IMR-90 (cell line): ENCODE measurements around the gene PAX5. TPM values are rescaled to one million over a fixed set of nuclear protein-coding genes. Genes with fewer than 3 reads are reported as not detected.

Experiments
- ATAC-seq: fragments of 200-7000 bp; cut with Tn5 transposase; 2 replicates; pipeline ENCODE4 v1.9.1; 2020; ENCODE audit warnings: low read depth, mild to moderate bottlenecking, moderate library complexity
- BruUV-seq: library from RNA; stranded (reverse); fragments of 400-500 nt; replicated peaks from 2 replicates; lab custom pipeline; 2021; lab: Mats Ljungman, UMichigan
- CTCF ChIA-PET: fragments of 300-600 bp; formaldehyde crosslinking; extraction: SDS; loops from one replicate; lab custom pipeline; 2021; ENCODE audit warnings: antibody characterized with exemption; lab: Yijun Ruan, JAX
- POLR2A ChIA-PET: fragments of 300-600 bp; sonication (Branson Sonifier 250); formaldehyde crosslinking; loops from one replicate; lab custom pipeline; 2022; ENCODE audit warnings: antibody characterized with exemption; ENCODE audit not compliant: unreplicated experiment; lab: Charles Lee
- DNase-seq: peaks from one replicate; pipeline ENCODE4 v3.0.0; 2013
- H2AFZ ChIP-seq: replicated peaks from 2 replicates; pipeline ENCODE3; 2013; ENCODE audit warnings: low read length, mild to moderate bottlenecking; ENCODE audit not compliant: poor library complexity
- H2AK5ac ChIP-seq: 2 replicates; pipeline ENCODE4 v1.6.1; 2013; ENCODE audit warnings: low read depth, low read length, inconsistent platforms
- H2AK9ac ChIP-seq: replicated peaks from 2 replicates; pipeline ENCODE3; 2013; ENCODE audit warnings: mild to moderate bottlenecking, low read depth, low read length, moderate library complexity; ENCODE audit not compliant: poor library complexity
- H2BK120ac ChIP-seq: 2 replicates; pipeline ENCODE4 v1.6.1; 2013; ENCODE audit warnings: low read depth, low read length, inconsistent platforms
- H2BK15ac ChIP-seq: 3 replicates; pipeline ENCODE4 v1.6.1; 2013; ENCODE audit warnings: low read depth, low read length, inconsistent platforms
- H2BK20ac ChIP-seq: 2 replicates; pipeline ENCODE4 v1.6.1; 2013; ENCODE audit warnings: low read depth, mild to moderate bottlenecking, inconsistent platforms, low read length, moderate library complexity
- H2BK5ac ChIP-seq: 2 replicates; pipeline ENCODE4 v1.6.1; 2013; ENCODE audit warnings: mild to moderate bottlenecking, low read depth, low read length, inconsistent platforms; ENCODE audit not compliant: poor library complexity, severe bottlenecking
- H3K14ac ChIP-seq: replicated peaks from 2 replicates; pipeline ENCODE4 v1.6.1; 2013; ENCODE audit warnings: low read depth, low read length, inconsistent platforms
- H3K18ac ChIP-seq: 2 replicates; pipeline ENCODE4 v1.6.1; 2013; ENCODE audit warnings: low read depth, low read length, control low read depth
- H3K23ac ChIP-seq: 2 replicates; pipeline ENCODE4 v1.6.1; 2013; ENCODE audit warnings: low read depth, low read length, inconsistent platforms
- H3K27ac ChIP-seq: 2 replicates; pipeline ENCODE4 v1.5.1; 2013; ENCODE audit warnings: mild to moderate bottlenecking, control low read depth, low read length; ENCODE audit not compliant: insufficient read depth
- H3K27me3 ChIP-seq: 2 replicates; pipeline ENCODE4 v1.6.1; 2013; ENCODE audit warnings: low read length; ENCODE audit not compliant: control insufficient read depth, insufficient read depth
- H3K36me3 ChIP-seq: 2 replicates; pipeline ENCODE4 v1.6.1; 2013; ENCODE audit warnings: low read length, mixed read lengths; ENCODE audit not compliant: control insufficient read depth, insufficient read depth
- H3K4ac ChIP-seq: 2 replicates; pipeline ENCODE4 v1.6.1; 2013; ENCODE audit warnings: low read depth, low read length, inconsistent platforms
- H3K4me1 ChIP-seq: 2 replicates; pipeline ENCODE4 v1.6.1; 2013; ENCODE audit warnings: low read length, mixed read lengths; ENCODE audit not compliant: control insufficient read depth, insufficient read depth
- H3K4me2 ChIP-seq: 2 replicates; pipeline ENCODE4 v1.6.1; 2013; ENCODE audit warnings: low read depth, mild to moderate bottlenecking, control low read depth, low read length, moderate library complexity
- H3K4me3 ChIP-seq: 2 replicates; pipeline ENCODE4 v1.5.1; 2013; ENCODE audit warnings: low read depth, mild to moderate bottlenecking, control low read depth, low read length, moderate library complexity; ENCODE audit not compliant: insufficient read depth
- H3K56ac ChIP-seq: 2 replicates; pipeline ENCODE4 v1.6.1; 2013; ENCODE audit warnings: low read length, inconsistent platforms; ENCODE audit not compliant: insufficient read depth; ENCODE audit errors: extremely low read depth
- H3K79me1 ChIP-seq, 2 experiments: 2 replicates each; pipeline ENCODE4 v1.6.1; 2013; ENCODE audit warnings: low read length in 2 of 2, inconsistent platforms in 1 of 2, low read depth in 1 of 2
- H3K9ac ChIP-seq: 2 replicates; pipeline ENCODE4 v1.6.1; 2013; ENCODE audit warnings: low read depth, low read length, control low read depth
- H3K9me1 ChIP-seq: 2 replicates; pipeline ENCODE4 v1.6.1; 2013; ENCODE audit warnings: low read length, inconsistent platforms; ENCODE audit not compliant: insufficient read depth
- H3K9me3 ChIP-seq: 2 replicates; pipeline ENCODE4 v1.6.1; 2013; ENCODE audit warnings: low read length; ENCODE audit not compliant: control insufficient read depth, insufficient read depth
- H4K20me1 ChIP-seq: 2 replicates; pipeline ENCODE4 v1.6.1; 2013; ENCODE audit warnings: low read length, inconsistent platforms; ENCODE audit not compliant: insufficient read depth
- H4K5ac ChIP-seq: 2 replicates; pipeline ENCODE4 v1.6.1; 2013; ENCODE audit warnings: mild to moderate bottlenecking, low read depth, low read length, control low read depth
- H4K8ac ChIP-seq, 2 experiments: 2 replicates each; pipeline ENCODE4 v1.6.1; 2013; ENCODE audit warnings: low read depth in 2 of 2, low read length in 2 of 2, control low read depth in 1 of 2, inconsistent platforms in 1 of 2
- H4K91ac ChIP-seq: 2 replicates; pipeline ENCODE4 v1.6.1; 2013; ENCODE audit warnings: low read depth, low read length, inconsistent platforms; ENCODE audit not compliant: insufficient read depth
- BHLHE40 ChIP-seq: fragments of 150-350 bp; IDR thresholded peaks from 2 replicates; pipeline ENCODE4 v1.6.1; 2016; ENCODE audit warnings: mild to moderate bottlenecking, low read depth, low read length
- CHD1 ChIP-seq: IDR thresholded peaks from 2 replicates; pipeline ENCODE4 v1.6.1; 2012; ENCODE audit warnings: low read depth, low read length, improper control_type of control experiment
- FOS ChIP-seq: fragments of 150-350 bp; IDR thresholded peaks from 2 replicates; pipeline ENCODE4 v1.6.1; 2016; ENCODE audit warnings: low read depth, low read length
- MAFK ChIP-seq: IDR thresholded peaks from 2 replicates; pipeline ENCODE4 v1.6.1; 2012; ENCODE audit warnings: low read depth, low read length, improper control_type of control experiment
- MAZ ChIP-seq: IDR thresholded peaks from 2 replicates; pipeline ENCODE4 v1.6.1; 2012; ENCODE audit warnings: low read depth, mild to moderate bottlenecking, low read length, improper control_type of control experiment, moderate library complexity, borderline replicate concordance
- MXI1 ChIP-seq: IDR thresholded peaks from 2 replicates; pipeline ENCODE4 v1.6.1; 2012; ENCODE audit warnings: low read depth, mild to moderate bottlenecking, low read length, moderate library complexity, borderline replicate concordance
- POLR2A ChIP-seq: IDR thresholded peaks from 2 replicates; pipeline ENCODE4 v1.6.1; 2012; ENCODE audit warnings: mild to moderate bottlenecking, low read depth, low read length
- RAD21 ChIP-seq: IDR thresholded peaks from 2 replicates; pipeline ENCODE4 v1.6.1; 2012; ENCODE audit warnings: low read length, improper control_type of control experiment
- RCOR1 ChIP-seq: IDR thresholded peaks from 2 replicates; pipeline ENCODE4 v1.6.1; 2012; ENCODE audit warnings: mild to moderate bottlenecking, low read length, improper control_type of control experiment; ENCODE audit not compliant: insufficient replicate concordance
- RFX5 ChIP-seq: IDR thresholded peaks from 2 replicates; pipeline ENCODE4 v1.8.0; 2012; ENCODE audit warnings: low read depth, mild to moderate bottlenecking, low read length, moderate library complexity
- SMC3 ChIP-seq: fragments of 150-350 bp; IDR thresholded peaks from 2 replicates; pipeline ENCODE4 v1.6.1; 2016; ENCODE audit warnings: low read depth, mild to moderate bottlenecking, antibody characterized with exemption, low read length, moderate library complexity
- WGBS, 2 experiments: methylation state at CpG; one replicate each; pipeline versions ENCODE4 v1.1.5 to v1.1.7; 2013; ENCODE audit warnings: missing lambda C conversion rate in 2 of 2; ENCODE audit not compliant: insufficient read length in 1 of 2; ENCODE audit errors: extremely low coverage in 2 of 2; 5-methylcytosine and 5-hydroxymethylcytosine counted together
- dilution Hi-C: fragments of 300-500 bp; cut with HindIII; formaldehyde crosslinking; loops from one replicate; pipeline ENCODE4 v1.14.3; 2018; ENCODE audit warnings: low sequenced_read_pairs; ENCODE audit not compliant: unreplicated experiment
- in situ Hi-C: fragments of 300-500 bp; cut with MboI; formaldehyde crosslinking; loops from 3 replicates; pipeline ENCODE4 v1.14.3; 2019; ENCODE audit warnings: low sequenced_read_pairs, inconsistent platforms, mixed read lengths
- intact Hi-C: fragments of 100-400 bp; cut with micrococcal nuclease; formaldehyde crosslinking; loops from 2 replicates; pipeline ENCODE4 v1.10.0; 2022
- polyA plus RNA-seq, 3 experiments: library from polyadenylated mRNA; depleted of rRNA; stranded (reverse); fragments of >200 nt; gene quantifications; 2 replicates each; pipeline ENCODE4 v1.2.3, GENCODE V29; 2012; ENCODE audit warnings: low replicate concordance in 1 of 3
- total RNA-seq: library from RNA; depleted of rRNA; stranded (reverse); fragments of >200 nt; gene quantifications from 2 replicates; pipeline ENCODE4 v1.2.3, GENCODE V29; 2012
- TF ChIP-seq, protein P1 (sequence below): fragments of 150-350 bp; IDR thresholded peaks from 2 replicates; pipeline ENCODE4 v1.6.1; 2016; ENCODE audit warnings: low read depth, mild to moderate bottlenecking, low read length, moderate library complexity, borderline replicate concordance
- TF ChIP-seq, protein P2 (sequence below): fragments of 150-350 bp; IDR thresholded peaks from 2 replicates; pipeline ENCODE4 v1.6.1; 2017; ENCODE audit warnings: mild to moderate bottlenecking, antibody characterized with exemption, low read length, low read depth

PAX5 gene
- total and polyA plus RNA-seq, 2 of the 4 experiments (the other 2 are of a cell fraction): not detected

DNA sequence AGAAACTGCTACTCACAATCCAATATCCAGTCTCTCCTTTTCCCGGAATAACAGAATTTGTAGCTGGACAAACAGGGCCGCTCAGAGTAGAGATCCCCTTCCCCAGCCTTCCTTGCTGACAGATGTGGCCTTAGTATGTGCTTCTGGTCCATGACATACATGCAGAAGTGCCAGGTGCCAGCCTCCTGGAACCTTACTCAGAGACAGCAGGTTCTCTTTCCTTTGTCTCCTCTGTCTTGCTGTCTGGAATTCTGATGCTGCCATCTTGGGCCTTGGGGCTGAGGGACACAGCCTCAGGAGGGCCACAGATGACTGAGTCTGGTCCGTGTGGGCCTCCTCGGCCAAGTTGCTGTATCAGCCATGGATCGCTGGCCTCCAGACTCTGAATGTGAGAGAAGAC, 210.1 kb downstream of the PAX5 start:
- Histone ChIP-seq H3K27ac (no peak overlapping the region), H3K9me3 (no peaks in the 10 kb centered on the region), H3K27me3 (peaks cover 57% of the 10 kb centered on the region), H3K79me1 (no peaks in the 10 kb centered on the region), H4K5ac (no peak overlapping the region), H4K8ac (no peak overlapping the region), H3K9ac (no peak overlapping the region), H3K4me3 (no peak overlapping the region), H3K9me1 (no peaks in the 10 kb centered on the region), H3K56ac (no peak overlapping the region), H3K36me3 (no peaks in the 10 kb centered on the region), H2AK9ac (no peak overlapping the region), H3K4ac (no peak overlapping the region), H4K91ac (no peak overlapping the region), H2AK5ac (no peak overlapping the region), H4K20me1 (no peaks in the 10 kb centered on the region), H3K4me1 (no peaks in the 10 kb centered on the region), H2BK120ac (no peak overlapping the region), H3K18ac (no peak overlapping the region), H3K23ac (no peak overlapping the region), H2AFZ (no peak overlapping the region), H2BK5ac (no peak overlapping the region), H3K4me2 (no peak overlapping the region), H2BK20ac (no peak overlapping the region), H3K14ac (no peak overlapping the region), H2BK15ac (no peak overlapping the region)
- DNase-seq (no peak), ATAC-seq (no peak)
- 60% methylated on average over 2 of the region's 5 CpGs; no CpG with 5 or more reads in 1 of the 2 experiments for WGBS, 2 experiments
- POLR2A ChIA-PET: no interaction called here
- CTCF ChIA-PET: interaction anchor here (0.5 kb wide), 1 partner anchor 455 kb away, joined by 3 read pairs; no protein-coding TSS in a partner anchor
- in situ Hi-C loops: no loop called here
- intact Hi-C loops: no loop called here
- TF ChIP-seq, protein P1, sequence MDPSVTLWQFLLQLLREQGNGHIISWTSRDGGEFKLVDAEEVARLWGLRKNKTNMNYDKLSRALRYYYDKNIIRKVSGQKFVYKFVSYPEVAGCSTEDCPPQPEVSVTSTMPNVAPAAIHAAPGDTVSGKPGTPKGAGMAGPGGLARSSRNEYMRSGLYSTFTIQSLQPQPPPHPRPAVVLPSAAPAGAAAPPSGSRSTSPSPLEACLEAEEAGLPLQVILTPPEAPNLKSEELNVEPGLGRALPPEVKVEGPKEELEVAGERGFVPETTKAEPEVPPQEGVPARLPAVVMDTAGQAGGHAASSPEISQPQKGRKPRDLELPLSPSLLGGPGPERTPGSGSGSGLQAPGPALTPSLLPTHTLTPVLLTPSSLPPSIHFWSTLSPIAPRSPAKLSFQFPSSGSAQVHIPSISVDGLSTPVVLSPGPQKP: no peak
- TF ChIP-seq FOS (no peak), RFX5 (no peak), POLR2A (no peak), BHLHE40 (no peak), RAD21 (no peak), RCOR1 (no peak), MAZ (no peak), MXI1 (no peak), SMC3 (no peak), MAFK (no peak), CHD1 (no peak)
- TF ChIP-seq, protein P2, sequence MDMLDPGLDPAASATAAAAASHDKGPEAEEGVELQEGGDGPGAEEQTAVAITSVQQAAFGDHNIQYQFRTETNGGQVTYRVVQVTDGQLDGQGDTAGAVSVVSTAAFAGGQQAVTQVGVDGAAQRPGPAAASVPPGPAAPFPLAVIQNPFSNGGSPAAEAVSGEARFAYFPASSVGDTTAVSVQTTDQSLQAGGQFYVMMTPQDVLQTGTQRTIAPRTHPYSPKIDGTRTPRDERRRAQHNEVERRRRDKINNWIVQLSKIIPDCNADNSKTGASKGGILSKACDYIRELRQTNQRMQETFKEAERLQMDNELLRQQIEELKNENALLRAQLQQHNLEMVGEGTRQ: no peak
- dilution Hi-C loops: no loop called here
- BruUV-seq: no TSS peak
